Cortex of kidney (tissue), 1 donor: ENCODE data around the gene MRPL51.
"Not testable (repeated sequence)": the region's sequence is repeated elsewhere in the genome, so short reads cannot be mapped to it uniquely, and the experiment has no call there.

Source experiments
- DNase-seq: peaks from one replicate; lab custom pipeline; 2025; lab: John Stamatoyannopoulos, UW

The MRPL51 gene

DNA sequence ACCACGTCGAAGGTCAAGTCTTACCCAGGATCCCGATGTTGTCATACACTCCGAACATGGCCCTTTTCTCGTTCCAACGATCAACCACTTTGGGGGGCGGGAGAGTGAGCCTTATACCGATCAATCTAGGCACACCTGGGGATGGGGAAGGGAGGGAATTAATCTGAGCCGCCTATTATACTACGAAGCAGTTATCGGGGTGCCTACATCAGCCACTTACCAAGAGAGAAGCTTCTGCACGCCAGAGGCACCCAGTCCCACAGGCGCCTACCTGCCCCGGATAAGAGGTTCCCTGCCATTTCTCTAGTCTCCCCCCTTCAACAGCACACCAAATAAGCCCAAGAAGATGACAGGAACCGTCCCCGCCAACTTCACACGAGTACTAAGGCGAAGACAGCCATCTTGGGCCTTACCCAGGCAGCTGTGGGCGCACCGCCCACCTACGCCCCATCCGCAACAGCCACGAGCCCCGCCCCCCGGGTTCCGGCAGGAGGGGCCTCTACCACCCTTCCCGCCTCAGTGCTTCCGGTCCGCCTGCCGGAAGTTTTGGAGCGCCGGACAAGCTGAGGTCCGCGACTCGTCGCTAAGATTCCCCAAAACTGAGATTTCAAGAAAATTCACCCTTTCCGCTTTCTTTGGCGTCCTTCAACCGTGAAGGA, at the start of gene MRPL51:
TSS of gene MRPL51 (minus strand) at position 425 of the 659 bp plus-strand sequence. CDS start at position 299, 126 bp downstream.
- peak; percentile 49 for DNase-seq

DNA sequence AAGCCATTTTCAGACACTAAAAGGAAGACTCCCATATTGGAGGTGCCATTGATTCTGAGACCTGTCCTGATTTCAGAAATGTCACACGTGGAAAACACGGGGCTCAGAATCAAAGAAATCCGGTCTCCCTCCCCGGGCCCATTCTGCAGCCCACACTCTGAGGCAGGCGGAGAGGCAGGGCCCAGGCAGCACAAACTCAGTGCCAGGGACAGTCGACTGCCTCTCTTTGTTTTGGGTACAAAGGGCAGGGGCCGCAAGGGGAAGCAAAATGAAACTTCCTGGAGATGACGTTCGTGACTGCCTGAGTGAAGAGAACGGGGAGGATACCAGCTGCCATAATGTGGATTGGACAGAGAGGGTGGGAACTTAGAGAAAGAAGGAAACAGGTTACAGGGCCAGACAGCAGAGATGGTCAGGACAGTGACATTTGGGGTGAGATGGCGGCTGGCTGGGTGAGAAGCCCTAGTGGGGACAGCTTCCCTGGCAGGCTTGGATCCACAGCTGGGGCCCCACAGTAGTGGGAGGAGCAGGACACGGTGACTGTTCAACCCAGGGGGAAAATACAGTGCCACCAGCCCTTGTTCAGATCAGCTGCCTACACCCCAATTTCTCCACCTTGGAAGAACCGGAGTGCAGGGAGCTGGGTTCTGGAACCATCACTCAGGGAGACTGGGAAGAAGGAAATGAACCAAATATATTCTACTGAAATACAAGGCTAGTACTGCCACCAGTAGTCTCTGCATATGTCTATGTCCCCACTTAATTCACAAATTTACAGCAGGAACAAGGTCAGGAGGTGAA, 49.3 kb upstream of the MRPL51 start:
- DNase-seq: no peak

DNA sequence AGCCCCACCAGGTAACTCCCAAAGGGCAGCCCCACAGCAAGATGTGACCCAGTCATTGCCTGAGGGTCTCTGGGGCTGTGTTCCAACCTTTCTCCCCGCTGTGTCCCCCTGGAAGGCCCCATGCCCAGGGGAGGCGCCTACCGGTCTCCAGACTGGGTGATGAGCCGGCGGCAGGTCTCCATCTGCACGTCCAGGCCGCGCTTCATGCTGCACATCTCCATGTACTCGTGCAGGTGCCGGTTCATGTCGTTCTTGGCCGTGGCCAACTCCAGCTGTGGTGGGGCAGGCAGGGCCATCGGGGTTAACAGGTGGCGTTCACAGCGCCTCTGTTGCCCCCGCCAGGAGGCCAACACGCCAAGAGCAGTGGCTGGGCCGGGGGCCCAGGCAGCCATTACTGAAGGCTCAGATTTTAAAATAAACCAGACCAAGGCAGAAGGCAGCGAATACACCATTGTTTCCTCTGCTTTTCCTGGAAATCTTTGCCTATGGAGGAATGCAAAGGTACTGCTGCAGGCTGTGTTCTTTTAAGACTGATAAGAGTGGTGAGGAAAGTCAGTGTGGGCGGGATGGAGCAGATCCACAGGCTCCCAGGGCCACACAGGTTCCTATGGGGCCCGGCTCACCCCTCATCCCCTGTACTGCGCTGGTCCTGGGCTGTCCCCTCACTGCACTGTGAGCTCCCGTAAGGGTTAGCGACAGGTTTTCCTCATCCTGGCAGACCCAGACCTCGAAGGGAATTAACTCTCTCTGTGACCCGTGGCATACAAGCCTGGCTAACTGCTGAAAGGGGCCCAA, 48.5 kb upstream of the MRPL51 start:
- DNase-seq: no peak

DNA sequence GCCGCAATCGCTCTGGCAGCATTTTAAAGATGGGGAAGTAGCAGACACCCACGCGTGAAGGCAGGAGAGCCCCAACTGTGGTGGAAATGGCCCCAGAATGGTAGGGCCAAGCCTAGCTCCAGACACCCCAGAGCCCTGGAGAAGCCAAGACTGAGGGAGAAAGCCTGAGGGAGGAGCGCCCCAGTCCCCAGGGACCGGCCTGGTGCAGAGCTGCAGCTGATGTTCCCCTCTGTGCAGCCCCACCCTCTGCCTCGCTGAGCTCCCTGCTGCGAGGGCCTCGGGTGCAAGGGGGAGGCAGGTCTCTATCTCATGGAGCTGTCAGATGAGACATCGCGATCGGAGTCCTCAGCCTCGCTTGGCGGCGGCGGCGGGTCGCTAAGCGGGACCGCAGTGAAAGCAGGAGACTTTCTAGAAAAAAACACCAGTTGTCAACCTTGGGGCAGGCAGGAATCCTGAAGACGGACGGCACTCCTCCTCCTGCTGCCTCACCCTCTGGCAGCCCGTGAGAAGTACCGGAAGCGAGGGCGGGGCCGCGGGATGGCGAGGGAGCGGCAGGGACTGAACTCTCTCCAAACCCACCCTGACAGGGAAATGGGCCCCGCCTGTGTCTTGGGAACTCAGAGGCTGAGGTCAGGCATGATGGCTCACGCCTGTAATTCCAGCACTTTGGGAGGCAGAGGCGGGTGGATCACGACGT, 47.3 kb upstream of the MRPL51 start:
- DNase-seq: no peak

DNA sequence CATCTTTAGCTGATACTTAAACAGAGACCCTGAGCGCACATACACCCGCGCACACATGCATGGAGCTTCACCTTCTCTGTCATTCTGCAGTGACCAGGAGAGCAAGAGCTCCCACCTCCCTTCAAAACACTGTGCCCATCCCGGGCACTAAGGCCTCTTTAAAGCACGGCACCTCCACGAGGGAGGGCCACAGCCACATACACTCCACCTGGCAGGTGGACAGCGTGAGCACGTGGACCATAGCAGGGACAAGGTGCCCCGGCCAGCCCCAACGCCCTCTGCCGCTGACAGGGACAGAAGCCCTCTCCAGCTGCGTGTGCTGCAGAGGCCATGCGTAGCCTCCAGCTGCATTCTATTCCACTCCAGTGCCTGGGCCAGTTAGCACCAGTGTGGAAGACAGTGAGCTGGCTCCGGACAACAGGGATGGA, 46.7 kb upstream of the MRPL51 start:
- DNase-seq: no peak

DNA sequence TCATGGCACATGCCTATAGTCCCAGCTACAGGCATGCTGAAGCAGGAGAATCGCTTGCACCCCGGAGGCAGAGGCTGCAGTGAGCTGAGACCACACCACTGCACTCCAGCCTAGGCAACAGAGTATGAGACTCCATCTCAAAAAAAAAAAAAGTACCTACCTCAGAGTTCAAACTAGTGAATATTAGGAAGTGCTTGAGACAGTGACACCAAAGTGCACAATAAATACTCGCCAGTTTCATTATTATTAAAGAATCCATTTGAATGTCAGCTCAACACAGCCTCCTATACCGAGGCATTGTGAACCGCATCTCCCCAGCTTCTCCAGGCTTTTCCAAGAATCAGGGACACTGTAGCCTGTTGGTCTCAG, 46.2 kb upstream of the MRPL51 start:
- DNase-seq: no peak

DNA sequence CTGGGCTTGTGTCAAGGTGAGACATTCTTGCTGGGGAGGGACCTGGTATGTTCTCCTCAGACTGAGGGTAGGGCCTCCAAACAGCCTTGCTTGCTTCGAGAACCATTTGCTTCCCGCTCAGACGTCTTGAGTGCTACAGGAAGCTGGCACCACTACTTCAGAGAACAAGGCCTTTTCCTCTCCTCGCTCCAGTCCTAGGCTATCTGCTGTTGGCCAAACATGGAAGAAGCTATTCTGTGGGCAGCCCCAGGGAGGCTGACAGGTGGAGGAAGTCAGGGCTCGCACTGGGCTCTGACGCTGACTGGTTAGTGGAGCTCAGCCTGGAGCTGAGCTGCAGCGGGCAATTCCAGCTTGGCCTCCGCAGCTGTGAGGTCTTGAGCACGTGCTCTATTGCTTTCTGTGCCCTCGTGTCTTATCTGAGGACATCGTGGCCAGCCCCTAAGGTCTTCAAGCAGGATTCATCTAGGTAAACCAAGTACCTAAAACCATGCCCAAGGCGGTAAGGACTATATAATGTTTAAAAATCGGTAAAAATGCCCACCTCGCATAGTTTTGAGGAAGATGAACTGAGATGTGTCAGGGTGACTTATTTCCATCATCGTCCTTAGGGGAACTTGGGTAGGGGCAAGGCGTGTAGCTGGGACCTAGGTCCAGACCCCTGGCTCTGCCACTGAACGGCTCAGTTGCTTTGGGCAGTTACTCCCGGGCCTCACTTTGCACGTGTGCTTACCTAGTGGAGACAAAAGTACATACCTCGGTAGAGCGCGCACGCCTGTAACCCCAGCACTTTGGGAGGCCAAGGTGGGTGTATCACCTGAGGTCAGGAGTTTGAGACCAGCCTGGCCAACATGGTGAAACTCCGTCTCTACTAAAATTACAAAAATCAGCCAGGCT, 45.6 kb upstream of the MRPL51 start:
- DNase-seq: no peak

DNA sequence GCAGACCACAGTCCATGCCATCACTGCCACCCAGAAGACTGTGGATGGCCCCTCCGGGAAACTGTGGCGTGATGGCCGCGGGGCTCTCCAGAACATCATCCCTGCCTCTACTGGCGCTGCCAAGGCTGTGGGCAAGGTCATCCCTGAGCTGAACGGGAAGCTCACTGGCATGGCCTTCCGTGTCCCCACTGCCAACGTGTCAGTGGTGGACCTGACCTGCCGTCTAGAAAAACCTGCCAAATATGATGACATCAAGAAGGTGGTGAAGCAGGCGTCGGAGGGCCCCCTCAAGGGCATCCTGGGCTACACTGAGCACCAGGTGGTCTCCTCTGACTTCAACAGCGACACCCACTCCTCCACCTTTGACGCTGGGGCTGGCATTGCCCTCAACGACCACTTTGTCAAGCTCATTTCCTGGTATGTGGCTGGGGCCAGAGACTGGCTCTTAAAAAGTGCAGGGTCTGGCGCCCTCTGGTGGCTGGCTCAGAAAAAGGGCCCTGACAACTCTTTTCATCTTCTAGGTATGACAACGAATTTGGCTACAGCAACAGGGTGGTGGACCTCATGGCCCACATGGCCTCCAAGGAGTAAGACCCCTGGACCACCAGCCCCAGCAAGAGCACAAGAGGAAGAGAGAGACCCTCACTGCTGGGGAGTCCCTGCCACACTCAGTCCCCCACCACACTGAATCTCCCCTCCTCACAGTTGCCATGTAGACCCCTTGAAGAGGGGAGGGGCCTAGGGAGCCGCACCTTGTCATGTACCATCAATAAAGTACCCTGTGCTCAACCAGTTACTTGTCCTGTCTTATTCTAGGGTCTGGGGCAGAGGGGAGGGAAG, 44.7 kb upstream of the MRPL51 start:
- not testable (repeated sequence) for DNase-seq

DNA sequence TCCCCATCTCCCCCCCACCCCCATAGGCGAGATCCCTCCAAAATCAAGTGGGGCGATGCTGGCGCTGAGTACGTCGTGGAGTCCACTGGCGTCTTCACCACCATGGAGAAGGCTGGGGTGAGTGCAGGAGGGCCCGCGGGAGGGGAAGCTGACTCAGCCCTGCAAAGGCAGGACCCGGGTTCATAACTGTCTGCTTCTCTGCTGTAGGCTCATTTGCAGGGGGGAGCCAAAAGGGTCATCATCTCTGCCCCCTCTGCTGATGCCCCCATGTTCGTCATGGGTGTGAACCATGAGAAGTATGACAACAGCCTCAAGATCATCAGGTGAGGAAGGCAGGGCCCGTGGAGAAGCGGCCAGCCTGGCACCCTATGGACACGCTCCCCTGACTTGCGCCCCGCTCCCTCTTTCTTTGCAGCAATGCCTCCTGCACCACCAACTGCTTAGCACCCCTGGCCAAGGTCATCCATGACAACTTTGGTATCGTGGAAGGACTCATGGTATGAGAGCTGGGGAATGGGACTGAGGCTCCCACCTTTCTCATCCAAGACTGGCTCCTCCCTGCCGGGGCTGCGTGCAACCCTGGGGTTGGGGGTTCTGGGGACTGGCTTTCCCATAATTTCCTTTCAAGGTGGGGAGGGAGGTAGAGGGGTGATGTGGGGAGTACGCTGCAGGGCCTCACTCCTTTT, 44.0 kb upstream of the MRPL51 start:
- no peak for DNase-seq

DNA sequence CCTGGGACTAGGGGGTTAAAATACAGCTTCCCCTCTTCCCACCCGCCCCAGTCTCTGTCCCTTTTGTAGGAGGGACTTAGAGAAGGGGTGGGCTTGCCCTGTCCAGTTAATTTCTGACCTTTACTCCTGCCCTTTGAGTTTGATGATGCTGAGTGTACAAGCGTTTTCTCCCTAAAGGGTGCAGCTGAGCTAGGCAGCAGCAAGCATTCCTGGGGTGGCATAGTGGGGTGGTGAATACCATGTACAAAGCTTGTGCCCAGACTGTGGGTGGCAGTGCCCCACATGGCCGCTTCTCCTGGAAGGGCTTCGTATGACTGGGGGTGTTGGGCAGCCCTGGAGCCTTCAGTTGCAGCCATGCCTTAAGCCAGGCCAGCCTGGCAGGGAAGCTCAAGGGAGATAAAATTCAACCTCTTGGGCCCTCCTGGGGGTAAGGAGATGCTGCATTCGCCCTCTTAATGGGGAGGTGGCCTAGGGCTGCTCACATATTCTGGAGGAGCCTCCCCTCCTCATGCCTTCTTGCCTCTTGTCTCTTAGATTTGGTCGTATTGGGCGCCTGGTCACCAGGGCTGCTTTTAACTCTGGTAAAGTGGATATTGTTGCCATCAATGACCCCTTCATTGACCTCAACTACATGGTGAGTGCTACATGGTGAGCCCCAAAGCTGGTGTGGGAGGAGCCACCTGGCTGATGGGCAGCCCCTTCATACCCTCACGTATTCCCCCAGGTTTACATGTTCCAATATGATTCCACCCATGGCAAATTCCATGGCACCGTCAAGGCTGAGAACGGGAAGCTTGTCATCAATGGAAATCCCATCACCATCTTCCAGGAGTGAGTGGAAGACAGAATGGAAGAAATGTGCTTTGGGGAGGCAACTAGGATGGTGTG, 43.1 kb upstream of the MRPL51 start:
- DNase-seq: no peak

DNA sequence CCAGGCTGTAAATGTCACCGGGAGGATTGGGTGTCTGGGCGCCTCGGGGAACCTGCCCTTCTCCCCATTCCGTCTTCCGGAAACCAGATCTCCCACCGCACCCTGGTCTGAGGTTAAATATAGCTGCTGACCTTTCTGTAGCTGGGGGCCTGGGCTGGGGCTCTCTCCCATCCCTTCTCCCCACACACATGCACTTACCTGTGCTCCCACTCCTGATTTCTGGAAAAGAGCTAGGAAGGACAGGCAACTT, 42.6 kb upstream of the MRPL51 start:
- no peak for DNase-seq

DNA sequence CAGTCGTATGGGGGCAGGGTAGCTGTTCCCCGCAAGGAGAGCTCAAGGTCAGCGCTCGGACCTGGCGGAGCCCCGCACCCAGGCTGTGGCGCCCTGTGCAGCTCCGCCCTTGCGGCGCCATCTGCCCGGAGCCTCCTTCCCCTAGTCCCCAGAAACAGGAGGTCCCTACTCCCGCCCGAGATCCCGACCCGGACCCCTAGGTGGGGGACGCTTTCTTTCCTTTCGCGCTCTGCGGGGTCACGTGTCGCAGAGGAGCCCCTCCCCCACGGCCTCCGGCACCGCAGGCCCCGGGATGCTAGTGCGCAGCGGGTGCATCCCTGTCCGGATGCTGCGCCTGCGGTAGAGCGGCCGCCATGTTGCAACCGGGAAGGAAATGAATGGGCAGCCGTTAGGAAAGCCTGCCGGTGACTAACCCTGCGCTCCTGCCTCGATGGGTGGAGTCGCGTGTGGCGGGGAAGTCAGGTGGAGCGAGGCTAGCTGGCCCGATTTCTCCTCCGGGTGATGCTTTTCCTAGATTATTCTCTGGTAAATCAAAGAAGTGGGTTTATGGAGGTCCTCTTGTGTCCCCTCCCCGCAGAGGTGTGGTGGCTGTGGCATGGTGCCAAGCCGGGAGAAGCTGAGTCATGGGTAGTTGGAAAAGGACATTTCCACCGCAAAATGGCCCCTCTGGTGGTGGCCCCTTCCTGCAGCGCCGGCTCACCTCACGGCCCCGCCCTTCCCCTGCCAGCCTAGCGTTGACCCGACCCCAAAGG, 42.1 kb upstream of the MRPL51 start:
- peak; percentile 32 for DNase-seq

DNA sequence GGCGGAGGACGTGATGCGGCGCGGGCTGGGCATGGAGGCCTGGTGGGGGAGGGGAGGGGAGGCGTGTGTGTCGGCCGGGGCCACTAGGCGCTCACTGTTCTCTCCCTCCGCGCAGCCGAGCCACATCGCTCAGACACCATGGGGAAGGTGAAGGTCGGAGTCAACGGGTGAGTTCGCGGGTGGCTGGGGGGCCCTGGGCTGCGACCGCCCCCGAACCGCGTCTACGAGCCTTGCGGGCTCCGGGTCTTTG, 41.6 kb upstream of the MRPL51 start:
- no peak for DNase-seq

DNA sequence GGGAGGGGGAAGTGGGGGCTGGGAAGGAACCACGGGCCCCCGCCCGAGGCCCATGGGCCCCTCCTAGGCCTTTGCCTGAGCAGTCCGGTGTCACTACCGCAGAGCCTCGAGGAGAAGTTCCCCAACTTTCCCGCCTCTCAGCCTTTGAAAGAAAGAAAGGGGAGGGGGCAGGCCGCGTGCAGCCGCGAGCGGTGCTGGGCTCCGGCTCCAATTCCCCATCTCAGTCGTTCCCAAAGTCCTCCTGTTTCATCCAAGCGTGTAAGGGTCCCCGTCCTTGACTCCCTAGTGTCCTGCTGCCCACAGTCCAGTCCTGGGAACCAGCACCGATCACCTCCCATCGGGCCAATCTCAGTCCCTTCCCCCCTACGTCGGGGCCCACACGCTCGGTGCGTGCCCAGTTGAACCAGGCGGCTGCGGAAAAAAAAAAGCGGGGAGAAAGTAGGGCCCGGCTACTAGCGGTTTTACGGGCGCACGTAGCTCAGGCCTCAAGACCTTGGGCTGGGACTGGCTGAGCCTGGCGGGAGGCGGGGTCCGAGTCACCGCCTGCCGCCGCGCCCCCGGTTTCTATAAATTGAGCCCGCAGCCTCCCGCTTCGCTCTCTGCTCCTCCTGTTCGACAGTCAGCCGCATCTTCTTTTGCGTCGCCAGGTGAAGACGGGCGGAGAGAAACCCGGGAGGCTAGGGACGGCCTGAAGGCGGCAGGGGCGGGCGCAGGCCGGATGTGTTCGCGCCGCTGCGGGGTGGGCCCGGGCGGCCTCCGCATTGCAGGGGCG, 41.0 kb upstream of the MRPL51 start, which contains the start of gene GAPDH:
TSS of gene GAPDH (plus strand) at position 595 of the 772 bp plus-strand sequence. CDS start 316 bp downstream, outside the sequence.
- no peak for DNase-seq

DNA sequence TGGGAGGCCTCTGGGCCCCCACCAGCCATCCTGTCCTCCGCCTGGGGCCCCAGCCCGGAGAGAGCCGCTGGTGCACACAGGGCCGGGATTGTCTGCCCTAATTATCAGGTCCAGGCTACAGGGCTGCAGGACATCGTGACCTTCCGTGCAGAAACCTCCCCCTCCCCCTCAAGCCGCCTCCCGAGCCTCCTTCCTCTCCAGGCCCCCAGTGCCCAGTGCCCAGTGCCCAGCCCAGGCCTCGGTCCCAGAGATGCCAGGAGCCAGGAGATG, 40.5 kb upstream of the MRPL51 start:
- DNase-seq: no peak

DNA sequence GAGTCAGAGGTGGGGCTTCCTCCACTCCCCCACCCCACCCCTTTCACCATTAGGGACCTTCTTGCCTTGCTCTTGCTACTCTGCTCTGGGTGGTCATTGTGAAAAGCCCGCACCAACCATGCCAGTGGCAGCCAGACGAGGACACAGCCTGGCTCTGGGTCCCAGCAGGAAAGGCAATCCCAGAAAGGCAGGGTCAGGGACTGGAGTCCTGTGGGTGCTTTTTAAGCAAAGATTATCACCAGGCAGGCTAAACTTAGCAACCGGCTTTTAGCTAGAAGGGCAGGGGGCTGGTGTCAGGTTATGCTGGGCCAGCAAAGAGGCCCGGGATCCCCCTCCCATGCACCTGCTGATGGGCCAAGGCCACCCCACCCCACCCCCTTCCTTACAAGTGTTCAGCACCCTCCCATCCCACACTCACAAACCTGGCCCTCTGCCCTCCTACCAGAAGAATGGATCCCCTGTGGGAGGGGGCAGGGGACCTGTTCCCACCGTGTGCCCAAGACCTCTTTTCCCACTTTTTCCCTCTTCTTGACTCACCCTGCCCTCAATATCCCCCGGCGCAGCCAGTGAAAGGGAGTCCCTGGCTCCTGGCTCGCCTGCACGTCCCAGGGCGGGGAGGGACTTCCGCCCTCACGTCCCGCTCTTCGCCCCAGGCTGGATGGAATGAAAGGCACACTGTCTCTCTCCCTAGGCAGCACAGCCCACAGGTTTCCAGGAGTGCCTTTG, 40.0 kb upstream of the MRPL51 start:
- no peak for DNase-seq
